HAP-1 (cell line): ENCODE data around the gene CCL1.
"Not testable (repeated sequence)": the region's sequence is repeated elsewhere in the genome, so short reads cannot be mapped to it uniquely, and the experiment has no call there.

ENCODE experiments used
- DNase-seq, 2 experiments: peaks; one replicate each; pipeline ENCODE4 v3.0.0-alpha.2; 2016 to 2020; ENCODE audit warnings: low spot score in 2 of 2
- H3K27me3 ChIP-seq: fragments of 250-450 bp; sonication (Bioruptor Pico); 2 replicates; pipeline ENCODE4 v1.5.1; 2020; ENCODE audit warnings: low read depth, mild to moderate bottlenecking, moderate library complexity
- H3K36me3 ChIP-seq: fragments of 250-450 bp; sonication (Bioruptor Pico); replicated peaks from 2 replicates; pipeline ENCODE4 v1.5.1; 2020; ENCODE audit warnings: mild to moderate bottlenecking
- H3K4me1 ChIP-seq: fragments of 250-450 bp; sonication (Bioruptor Pico); 2 replicates; pipeline ENCODE4 v1.5.1; 2020; ENCODE audit warnings: mild to moderate bottlenecking
- H3K4me3 ChIP-seq: fragments of 250-450 bp; sonication (Bioruptor Pico); 2 replicates; pipeline ENCODE4 v1.5.1; 2020; ENCODE audit warnings: mild to moderate bottlenecking, moderate library complexity
- H3K9me3 ChIP-seq: fragments of 250-450 bp; sonication (Bioruptor Pico); 2 replicates; pipeline ENCODE4 v1.5.1; 2020; ENCODE audit warnings: mild to moderate bottlenecking, moderate library complexity
- in situ Hi-C: fragments of 300-500 bp; cut with MboI; formaldehyde crosslinking; loops from 3 replicates; pipeline ENCODE4 v1.14.3; 2020; ENCODE audit warnings: low sequenced_read_pairs, inconsistent platforms, mixed read lengths

Gene CCL1

DNA sequence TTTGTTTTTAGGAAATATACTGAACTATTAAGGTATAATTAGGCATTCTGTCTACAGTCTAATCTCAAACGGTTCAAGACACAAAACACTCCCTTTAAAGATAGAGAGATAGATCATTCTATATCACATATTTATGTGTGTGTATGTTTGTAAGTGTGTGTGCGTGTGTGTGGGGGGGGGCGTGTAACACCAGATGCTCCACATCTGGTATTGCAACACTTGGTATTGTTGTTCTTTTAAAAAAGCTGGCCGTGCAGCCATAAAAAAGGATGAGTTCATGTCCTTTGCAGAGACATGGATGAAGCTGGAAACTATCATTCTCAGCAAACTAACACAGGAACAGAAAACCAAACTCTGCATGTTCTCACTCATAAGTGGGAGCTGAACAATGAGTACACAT is 35.5 kb downstream of the CCL1 start:
- H3K36me3 ChIP-seq, H3K9me3 ChIP-seq, H3K27me3 ChIP-seq, in situ Hi-C loops, DNase-seq, H3K4me3 ChIP-seq, H3K4me1 ChIP-seq: not testable (repeated sequence)

DNA sequence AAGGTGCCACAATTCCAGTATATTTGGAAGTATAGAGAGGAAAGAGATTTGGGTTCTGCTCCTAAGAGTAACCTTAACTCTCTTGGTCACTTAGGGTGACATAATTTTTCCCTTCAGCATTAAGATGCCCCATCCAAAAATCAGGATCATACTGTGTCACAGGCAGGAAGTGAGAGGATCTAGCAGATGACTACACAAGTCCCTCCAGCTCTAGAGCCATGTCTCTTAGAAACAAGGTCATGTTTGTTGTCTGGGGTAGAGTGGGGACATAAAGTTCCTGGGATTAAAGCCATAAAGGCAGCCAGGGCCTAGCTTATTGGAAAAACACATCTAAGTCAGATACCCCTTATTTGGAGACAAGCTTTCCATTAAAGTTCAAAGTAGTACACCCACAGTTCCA is 41.1 kb downstream of the CCL1 start:
- H3K4me3 ChIP-seq = no peak overlapping the region
- in situ Hi-C loops = no loop called here
- no peaks in the 10 kb centered on the region for H3K27me3 ChIP-seq
- DNase-seq = no peak
- no peaks in the 10 kb centered on the region for H3K4me1 ChIP-seq
- no peaks in the 10 kb centered on the region for H3K9me3 ChIP-seq
- H3K36me3 ChIP-seq = no peaks in the 10 kb centered on the region

DNA sequence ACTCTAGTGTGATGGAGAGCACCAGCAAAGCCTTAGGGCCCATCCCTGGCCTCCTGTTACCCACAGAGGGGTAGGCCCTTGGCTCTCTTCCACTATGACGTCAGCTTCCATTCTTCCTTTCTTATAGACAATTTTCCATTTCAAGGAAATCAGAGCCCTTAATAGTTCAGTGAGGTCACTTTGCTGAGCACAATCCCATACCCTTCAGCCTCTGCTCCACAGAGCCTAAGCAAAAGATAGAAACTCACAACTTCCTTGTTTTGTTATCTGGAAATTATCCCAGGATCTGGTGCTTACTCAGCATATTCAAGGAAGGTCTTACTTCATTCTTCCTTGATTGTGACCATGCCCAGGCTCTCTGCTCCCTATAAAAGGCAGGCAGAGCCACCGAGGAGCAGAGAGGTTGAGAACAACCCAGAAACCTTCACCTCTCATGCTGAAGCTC is 44.0 kb downstream of the CCL1 start, which contains the start of gene CCL8:
TSS of gene CCL8 (plus strand) at position 397 of the 445 bp plus-strand sequence. CDS start 67 bp downstream, outside the sequence.
- Histone ChIP-seq H3K27me3 (0 out of 2 replicates have a peak, but pooled peaks cover 3% of the 10 kb centered on the region), H3K36me3 (no peaks in the 10 kb centered on the region), H3K4me3 (no peak within 1 kb of the TSS), H3K4me1 (no peaks in the 10 kb centered on the region), H3K9me3 (no peaks in the 10 kb centered on the region)
- no peak for DNase-seq
- in situ Hi-C loops = no loop called here

DNA sequence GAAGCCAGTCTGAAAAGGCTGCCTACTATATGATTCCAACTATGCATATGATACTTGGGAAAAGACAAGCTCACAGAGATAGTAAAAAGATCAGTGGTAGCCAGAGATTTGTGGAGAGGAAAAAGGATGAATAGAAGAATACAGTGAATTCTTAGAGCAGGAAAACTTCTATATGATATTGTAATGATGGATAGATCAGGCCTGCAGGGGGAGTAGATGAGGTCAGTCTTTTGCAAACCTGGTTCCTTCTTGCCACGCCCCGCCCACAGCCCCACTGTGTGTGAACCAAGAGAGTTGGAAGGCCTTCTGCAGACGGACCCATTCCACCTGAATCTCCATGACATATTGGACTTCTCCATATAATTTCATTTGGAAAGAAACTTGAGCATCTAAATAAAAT is 44.6 kb downstream of the CCL1 start:
- Histone ChIP-seq H3K4me1 (no peaks in the 10 kb centered on the region), H3K9me3 (no peaks in the 10 kb centered on the region), H3K4me3 (no peak overlapping the region), H3K36me3 (no peaks in the 10 kb centered on the region), H3K27me3 (0 out of 2 replicates have a peak, but pooled peaks cover 8% of the 10 kb centered on the region)
- in situ Hi-C loops = no loop called here
- peak in 1 of 2 experiments; percentile 55 for DNase-seq

DNA sequence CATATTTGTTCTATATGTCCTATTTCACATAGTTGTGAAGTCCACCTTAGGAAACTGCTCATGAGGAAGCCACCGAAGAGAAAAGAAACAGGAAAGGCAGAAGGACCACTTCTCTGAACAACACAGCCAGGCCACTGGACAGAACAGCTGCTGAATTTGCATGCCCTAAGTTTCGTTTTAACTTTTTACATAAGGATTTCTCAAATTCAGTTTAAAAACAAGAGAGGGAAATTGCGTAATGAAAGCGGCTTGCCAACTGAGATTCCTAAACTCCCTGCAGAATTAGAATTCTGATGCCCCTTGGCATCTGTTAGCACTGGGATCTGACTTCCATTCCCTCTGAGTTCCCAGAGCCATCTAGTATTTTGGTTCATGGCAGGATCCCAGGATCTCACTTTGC is 48.8 kb downstream of the CCL1 start:
- Histone ChIP-seq H3K9me3 (no peaks in the 10 kb centered on the region), H3K27me3 (0 out of 2 replicates have a peak, but pooled peaks cover 8% of the 10 kb centered on the region), H3K4me1 (no peaks in the 10 kb centered on the region), H3K36me3 (no peaks in the 10 kb centered on the region), H3K4me3 (no peak overlapping the region)
- in situ Hi-C loops = no loop called here
- DNase-seq = no peak

DNA sequence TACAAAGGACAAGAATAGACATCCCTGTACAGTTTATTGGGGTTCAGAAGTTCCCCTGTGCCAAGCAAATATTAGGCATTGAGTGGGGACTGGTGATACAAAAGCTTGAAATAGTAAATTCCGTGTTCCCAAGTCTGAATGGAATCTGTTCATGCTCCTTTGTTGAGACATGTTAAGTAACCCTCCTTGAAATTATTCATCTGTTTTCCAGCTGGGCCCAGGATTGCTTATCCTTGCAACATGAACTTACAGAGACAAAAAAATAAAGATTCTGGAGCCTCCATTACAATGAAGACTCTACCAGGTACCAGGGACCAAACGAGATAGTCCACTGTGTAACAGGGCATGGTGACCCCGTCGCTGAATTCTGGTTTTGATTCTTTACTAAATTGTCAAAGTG is 49.9 kb downstream of the CCL1 start:
- no peak overlapping the region for H3K4me3 ChIP-seq
- in situ Hi-C loops = no loop called here
- no peaks in the 10 kb centered on the region for H3K9me3 ChIP-seq
- no peak for DNase-seq
- 0 out of 2 replicates have a peak, but pooled peaks cover 8% of the 10 kb centered on the region for H3K27me3 ChIP-seq
- H3K36me3 ChIP-seq = no peaks in the 10 kb centered on the region
- no peaks in the 10 kb centered on the region for H3K4me1 ChIP-seq

DNA sequence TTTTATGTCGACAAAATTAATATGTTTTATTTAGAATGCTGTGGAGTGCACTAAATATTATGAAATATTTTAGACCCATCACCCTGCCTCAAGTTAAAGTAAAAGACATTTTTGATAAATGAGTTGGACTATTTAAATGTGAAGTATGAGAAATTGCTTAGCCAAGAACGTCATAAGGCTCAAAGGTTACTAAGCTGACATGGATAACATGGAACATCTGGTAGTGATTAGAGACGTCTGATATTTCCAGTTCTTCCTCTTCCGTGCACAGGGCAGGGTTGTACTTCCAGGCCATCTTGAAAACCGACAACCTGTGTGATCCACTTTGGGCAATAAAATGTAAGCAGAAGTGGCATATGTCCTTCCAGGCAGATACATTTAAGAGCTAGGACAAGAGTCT is 51.0 kb downstream of the CCL1 start:
- Histone ChIP-seq H3K4me3 (no peak overlapping the region), H3K36me3 (no peaks in the 10 kb centered on the region)

DNA sequence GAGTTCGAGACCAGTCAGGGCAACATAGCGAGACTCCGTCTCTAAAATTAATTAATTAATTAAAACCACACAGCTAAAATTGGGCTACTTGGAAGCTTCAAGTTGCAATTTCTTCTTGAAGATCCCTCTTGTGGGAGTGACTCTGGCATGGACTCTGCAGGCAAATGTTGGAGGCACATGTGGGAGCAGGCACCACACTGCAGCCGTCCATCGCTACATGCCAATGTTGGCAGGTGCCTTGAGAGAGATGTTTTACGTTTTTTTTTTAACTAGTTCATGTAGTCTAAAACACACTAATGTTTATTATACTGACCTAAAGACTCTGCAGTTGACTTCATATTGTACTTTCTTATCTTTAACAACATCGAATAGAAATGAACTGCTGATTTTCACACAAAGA is 51.7 kb downstream of the CCL1 start:
- DNase-seq = no peak
- Histone ChIP-seq H3K9me3 (no peaks in the 10 kb centered on the region), H3K36me3 (no peaks in the 10 kb centered on the region), H3K4me3 (no peak overlapping the region), H3K27me3 (0 out of 2 replicates have a peak, but pooled peaks cover 8% of the 10 kb centered on the region), H3K4me1 (no peaks in the 10 kb centered on the region)
- in situ Hi-C loops = no loop called here

More for the DNA sequence above, 51.0 kb downstream of the CCL1 start:
- H3K27me3 ChIP-seq = 0 out of 2 replicates have a peak, but pooled peaks cover 8% of the 10 kb centered on the region
- H3K9me3 ChIP-seq = no peaks in the 10 kb centered on the region
- DNase-seq = no peak
- in situ Hi-C loops = no loop called here
- no peaks in the 10 kb centered on the region for H3K4me1 ChIP-seq
